Measurements from ENCODE around the gene PLPPR3.
A peak's percentile ranks its signal among the peaks of the same experiment; 100 is the strongest.

The PLPPR3 gene

DNA sequence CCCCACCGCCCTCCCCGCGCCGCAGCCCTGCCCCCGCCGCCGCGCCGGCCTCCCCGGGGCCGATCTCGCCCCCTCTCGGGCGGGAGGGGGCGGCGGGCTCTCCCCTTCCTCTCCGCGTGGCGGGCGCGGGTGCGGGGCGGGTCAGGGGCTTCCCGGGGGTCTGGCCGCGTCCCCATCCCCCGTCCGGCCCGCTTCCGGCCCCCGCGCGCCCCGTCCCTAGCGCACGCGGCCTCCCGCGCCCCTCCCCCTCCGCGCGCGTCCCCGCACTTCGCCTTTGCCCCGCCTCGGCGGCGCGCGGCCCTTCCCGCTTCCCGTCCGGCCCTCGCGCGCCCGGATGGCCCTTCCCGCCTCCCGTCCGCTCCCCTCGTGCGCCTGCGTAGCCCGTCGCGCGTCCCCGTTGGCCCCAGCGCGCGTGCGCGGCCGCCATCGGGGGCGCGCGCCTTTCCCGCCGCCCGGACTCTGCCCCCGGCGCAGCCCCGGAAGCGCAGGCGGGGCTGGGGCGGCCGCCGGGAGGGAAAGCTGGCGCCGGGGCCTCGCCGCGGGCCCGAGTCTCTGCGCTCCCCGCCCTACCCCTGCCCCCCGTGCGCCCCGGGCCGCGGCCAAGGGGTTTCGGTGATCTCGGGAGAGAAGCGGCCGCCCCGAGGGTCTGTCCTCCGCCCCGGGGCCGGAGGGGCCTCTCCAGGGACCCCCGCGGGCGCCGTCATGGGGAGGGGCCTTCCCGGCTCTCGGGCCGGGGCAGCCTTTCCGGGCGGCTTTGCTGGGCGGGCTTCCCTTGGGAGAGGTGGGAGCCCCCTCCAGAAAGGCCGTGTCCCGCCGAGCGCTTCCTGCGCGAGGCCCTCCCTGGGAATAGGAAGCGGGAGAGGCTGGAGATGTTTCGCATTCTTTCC is 24.0 kb downstream of the PLPPR3 start:
- DNase-seq (ENCODE audit: low read depth), result peak; percentile 79

DNA sequence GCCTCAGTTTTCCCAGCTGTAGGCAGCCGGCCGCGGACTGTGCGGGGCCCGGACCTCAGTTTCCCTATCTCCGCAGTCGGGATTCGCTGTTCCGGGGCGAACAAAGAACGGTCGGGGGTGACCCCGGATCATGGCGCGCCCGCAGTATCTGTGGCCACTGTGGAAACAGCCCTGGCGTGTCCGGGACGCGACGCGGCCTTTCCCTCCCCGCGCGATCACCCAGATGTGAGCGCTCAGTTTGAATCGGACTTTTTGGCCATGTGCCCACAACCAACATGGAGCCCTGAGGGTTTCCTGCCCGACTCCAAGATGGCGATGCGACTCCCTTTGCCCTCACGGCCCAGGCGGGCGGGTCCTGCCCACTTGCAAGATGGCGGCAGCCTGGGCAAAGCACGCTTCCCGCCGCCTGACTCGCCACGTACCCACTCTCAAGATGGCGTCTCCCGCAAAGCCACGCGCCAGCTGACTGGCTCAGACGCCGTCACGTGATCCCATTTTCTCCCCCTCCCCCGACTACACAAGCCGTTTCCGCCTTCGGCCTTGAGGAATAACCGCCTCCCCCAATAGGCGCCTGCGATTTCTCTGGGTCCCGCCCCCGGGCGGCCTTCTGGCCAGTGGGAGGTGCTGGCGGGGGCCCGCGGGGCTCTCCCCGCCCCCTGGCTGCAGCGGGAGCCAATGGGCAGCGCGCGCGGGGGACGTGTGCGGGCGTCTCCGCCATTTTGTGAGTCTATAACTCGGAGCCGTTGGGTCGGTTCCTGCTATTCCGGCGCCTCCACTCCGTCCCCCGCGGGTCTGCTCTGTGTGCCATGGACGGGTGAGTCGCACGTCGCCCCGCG is 24.8 kb downstream of the PLPPR3 start, which contains the start of gene PTBP1:
Gene PTBP1, plus strand, starts transcription at position 761 of the 836 bp plus-strand sequence. Its CDS starts 46 bp downstream, at position 807.
- DNase-seq (ENCODE audit: low read depth), result peak; percentile 99

GRCh38 chr19:795691-796581 is 25.8 kb downstream of the PLPPR3 start:
- DNase-seq (ENCODE audit: low read depth), result no peak

DNA sequence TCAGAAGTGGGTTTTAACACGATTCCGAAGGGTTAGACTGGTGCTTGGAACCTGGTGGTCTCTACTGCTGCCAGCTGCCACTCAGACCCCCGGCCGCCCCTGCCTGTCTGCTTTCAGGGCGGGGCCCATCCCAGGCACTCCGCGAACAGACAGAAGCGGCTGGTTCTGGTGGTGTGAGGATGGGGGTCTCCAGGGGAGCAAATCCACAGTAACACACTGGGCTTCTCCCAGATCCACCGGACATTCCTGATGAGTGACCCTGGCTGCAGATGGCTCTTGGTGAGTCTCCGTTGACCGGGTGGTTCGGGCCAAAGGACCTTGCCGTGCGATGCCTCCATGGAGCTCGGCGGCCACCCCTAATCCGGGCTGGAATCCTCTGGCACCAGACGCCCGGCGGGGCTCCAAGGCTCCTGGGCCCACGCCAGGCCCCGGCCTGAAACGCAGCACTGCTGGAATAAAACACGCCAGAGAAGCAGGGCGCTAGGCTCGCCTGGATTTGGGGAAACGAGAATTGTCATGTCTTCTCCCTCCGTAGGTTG is 26.6 kb downstream of the PLPPR3 start:
- DNase-seq (ENCODE audit: low read depth), result no peak

- no peak for DNase-seq (ENCODE audit: low read depth)
These were observed 27.9 kb downstream of the PLPPR3 start for GRCh38 chr19:793806-794205.

GRCh38 chr19:792306-792885 is 29.4 kb downstream of the PLPPR3 start:
- no peak for DNase-seq (ENCODE audit: low read depth)

DNA sequence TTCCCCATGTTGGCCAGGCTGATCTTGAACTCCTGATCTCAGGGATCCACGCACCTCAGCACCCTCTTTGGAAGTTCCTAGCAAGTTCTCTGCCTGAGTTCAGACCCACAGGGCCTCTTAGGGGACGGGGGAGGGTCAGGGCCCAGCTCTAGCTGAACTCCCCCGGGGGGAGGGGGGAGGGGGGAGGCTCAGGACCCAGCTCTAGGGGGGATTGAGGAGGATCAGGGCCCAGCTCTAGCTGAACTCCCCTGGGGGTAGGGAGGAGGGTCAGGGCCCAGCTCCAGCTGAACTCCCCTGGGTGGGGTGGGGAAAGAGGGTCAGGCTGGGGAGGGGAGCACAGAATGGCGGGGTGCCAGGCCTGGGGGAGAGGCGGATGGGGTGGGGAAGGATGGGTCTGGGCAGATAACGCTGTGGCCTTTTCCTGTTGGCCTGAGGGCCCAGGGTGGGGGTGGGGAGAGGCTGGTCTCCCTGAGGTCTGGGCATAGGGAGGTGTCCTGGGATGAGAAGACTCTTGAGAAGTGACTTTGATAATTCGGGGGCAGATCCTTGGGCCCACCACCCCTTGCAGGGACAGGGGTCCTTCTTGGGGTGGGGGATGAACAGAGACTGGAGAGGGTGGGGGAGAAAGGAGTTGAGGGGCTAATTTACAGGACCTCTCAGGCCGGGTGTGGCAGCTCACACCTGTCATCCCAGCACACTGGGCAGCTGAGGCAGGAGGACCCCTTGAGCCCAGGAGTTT is 30.0 kb downstream of the PLPPR3 start:
- no peak for DNase-seq (ENCODE audit: low read depth)

- DNase-seq (ENCODE audit: low read depth), result no peak
These were observed 30.7 kb downstream of the PLPPR3 start for GRCh38 chr19:791007-791566.

DNA sequence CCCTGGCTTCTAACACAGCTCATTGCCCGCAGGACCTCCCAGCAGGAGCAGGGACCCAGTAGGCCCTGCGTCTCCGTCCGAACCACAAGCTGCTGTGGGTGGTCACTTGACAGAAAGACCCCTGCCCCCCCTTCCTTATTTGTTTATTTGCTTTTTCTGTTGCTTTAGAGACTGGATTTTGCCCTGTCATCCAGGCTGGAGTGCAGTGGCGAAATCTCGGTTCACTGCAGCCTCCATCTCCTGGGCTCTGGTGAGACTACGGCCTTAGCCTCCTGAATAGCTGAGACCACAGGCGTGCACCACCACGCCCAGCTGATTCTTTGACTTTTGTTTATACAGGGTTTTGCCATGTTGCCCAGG is 32.1 kb downstream of the PLPPR3 start:
- DNase-seq (ENCODE audit: low read depth), result no peak

DNA sequence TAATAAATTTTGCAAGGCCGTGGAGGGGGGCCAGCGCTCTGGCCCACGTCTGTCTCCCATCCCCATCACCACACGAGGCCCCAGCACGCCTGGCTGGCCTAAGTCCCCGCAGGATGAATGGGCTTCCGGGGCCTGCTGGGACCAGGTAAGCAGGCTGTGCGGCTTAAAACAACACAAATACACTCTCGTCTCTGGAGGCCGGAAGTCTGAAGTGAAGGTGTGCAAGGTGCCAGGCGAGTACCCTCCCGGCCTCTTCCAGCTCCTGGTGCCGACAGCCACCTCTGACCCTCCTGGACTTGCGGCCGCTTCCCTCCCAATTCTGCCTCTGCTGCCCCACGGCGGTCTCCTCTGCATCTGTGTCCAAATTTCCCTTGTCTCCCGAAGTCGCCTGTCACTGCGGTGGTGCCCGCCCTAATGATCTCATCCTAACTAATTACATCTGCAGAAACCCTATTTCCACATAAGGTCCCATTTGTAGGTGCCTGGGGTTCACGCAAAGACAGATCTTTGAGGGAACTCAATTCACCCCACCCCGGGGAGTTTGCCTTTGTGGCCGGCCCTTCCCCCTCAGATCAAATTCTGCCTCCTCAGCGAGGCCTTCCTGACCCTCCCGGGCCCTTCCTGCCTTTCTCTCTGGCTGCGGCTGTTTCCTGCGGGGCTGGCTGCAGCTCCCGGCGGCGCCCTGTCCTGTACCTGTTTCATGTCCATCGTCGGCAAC is 32.6 kb downstream of the PLPPR3 start:
- no peak for DNase-seq (ENCODE audit: low read depth)

DNA sequence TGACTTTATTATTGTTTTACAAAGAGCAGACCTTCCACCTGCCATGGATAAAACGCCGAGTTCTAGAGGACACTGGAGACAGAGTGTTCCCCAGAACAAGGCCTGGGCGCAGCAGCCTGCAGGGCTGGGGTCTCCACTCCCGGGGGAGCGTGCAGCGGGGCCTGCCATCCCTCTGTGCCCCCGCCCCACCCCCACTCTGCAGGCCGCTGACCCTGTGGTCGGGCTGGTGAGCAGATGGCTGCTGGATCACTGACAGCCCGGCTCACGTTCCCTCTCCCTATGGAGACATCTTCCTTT is 33.1 kb downstream of the PLPPR3 start:
- no peak for DNase-seq (ENCODE audit: low read depth)

DNA sequence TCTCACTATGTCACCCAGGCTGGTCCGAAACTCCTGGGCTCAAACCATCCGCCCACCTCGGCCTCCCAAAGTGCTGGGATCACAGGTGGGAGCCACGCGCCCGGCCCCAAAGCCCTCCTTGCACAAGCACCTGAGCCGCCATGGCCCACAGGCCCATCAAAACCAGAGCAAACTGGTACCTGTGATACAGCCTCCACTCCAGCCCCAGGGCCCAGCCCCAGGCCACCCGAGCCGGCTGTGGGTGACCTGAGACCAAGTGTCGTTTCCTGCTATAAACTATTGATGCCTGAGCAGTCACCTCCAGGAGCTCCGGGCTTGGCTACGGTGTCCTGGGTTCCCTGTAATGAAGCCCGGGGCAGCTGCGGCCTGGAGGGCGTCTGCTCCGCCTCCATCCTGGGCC is 34.2 kb downstream of the PLPPR3 start:
- DNase-seq (ENCODE audit: low read depth), result no peak

GRCh38 chr19:784541-784940 is 37.2 kb downstream of the PLPPR3 start:
- no peak for DNase-seq (ENCODE audit: low read depth)

DNA sequence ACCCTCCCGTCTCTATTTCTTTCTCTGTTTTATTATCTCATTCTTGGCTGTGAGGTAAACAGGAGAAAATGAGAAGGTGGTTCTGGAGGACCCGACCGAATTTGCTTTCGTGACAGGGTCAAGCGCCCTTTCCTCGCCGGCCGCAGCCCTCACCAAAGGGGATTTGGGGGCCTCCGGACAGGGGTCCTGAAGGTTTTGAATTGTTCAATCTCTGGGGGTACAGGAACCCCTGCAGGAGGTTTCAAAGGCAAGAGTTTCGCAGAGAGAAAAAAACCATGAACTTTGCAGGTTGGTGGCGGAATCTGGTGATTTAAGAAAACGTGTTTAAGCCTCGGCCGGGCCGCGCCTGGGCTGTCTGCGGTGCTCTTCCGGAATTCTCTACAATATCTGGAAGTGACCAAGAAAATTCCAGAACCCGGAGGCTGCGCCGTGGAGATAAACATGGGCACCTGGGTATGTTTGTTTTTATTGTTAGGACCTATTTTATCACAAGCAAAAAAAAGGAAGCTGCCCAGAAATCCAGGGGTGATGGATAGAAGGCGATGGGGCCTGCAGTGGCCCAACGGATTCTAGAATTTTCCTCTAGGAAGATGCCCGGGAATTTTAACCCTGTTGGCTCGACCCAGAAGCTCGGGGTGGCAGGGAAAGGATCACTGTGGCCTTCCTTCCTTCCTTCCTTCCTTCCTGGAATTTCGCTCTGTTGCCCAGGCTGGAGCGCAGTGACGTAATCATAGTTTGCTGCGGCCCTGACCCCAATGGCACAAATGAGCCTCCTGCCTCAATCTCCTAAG is 38.7 kb downstream of the PLPPR3 start:
- no peak for DNase-seq (ENCODE audit: low read depth)

DNA sequence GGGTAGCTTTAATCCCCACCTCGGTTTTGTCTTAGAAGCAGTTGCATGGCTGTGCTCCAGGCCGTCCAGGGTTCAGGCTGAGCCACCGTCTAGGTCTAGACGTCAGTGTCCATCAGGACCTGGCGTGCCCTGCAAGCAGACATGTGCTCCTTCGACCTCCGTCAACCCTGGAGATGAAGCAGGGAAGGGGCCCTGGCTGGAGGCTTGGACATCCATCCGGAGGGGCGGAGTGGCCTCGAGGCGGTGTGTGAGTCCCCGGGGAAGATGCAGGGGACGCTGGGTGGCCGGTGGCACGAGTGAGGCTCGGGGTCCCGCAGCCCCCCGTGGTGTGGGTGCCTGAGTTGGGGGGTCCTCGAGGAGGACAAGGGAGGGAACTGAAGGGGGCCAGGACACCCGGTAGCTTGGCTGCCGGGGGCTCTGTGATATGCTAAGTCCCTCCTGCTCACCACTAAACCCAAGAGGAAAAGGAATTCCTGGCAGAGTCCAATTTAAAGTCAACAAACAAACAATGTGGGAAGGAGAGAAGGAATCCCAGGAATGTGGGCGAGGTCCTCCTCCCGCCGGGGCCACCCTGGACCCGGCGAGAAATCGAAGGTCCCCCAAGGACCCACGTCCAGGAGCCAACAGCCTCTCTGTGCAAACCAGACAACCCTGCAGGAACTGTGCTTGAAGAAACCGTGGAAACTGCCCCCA is 39.4 kb downstream of the PLPPR3 start:
- DNase-seq (ENCODE audit: low read depth), result no peak

- no peak for DNase-seq (ENCODE audit: low read depth)
These were observed 40.0 kb downstream of the PLPPR3 start for GRCh38 chr19:781800-782184.

DNA sequence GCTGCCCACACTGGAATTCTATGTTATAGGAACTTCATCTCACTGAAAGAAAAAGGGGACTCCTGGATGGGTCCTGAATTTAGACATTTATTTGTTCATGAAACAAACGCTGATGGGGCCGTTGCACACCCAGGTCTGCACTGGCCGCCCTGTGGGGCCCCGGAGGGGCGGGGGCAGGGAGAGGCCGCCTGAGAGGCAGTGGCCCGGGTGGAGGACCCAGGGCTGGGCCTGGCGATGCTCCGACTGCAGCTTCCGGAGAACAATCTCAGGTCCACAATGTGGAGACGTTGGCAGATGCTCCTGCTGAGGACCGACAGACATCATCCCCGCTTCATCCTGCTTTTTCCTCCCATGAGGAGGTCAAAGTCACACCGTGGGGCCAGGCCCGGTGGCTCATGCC is 40.8 kb downstream of the PLPPR3 start:
- DNase-seq (ENCODE audit: low read depth), result no peak

GRCh38 chr19:778910-779653 is 42.7 kb downstream of the PLPPR3 start:
- no peak for DNase-seq (ENCODE audit: low read depth)
